Mucosa of descending colon (tissue), 3 donors: Measurements from ENCODE around the gene WFDC13. TPM values are rescaled to one million over a fixed set of nuclear protein-coding genes. Genes with fewer than 3 reads are reported as not detected.

ENCODE experiments used
- ATAC-seq: fragments of 200-7000 bp; cut with Tn5 transposase; one replicate; pipeline ENCODE4 v1.9.1; 2020; ENCODE audit warnings: mild to moderate bottlenecking, moderate library complexity
- DNase-seq, 3 donors: peaks; one replicate each; pipeline ENCODE4 v3.0.0-alpha.2; 2020
- H3K36me3 ChIP-seq: fragments of 200-600 bp; one replicate; pipeline ENCODE4 v1.8.0; 2021; ENCODE audit warnings: low read depth, mild to moderate bottlenecking
- H3K4me1 ChIP-seq: fragments of 200-600 bp; one replicate; pipeline ENCODE4 v1.8.0; 2021; ENCODE audit warnings: low read depth, mild to moderate bottlenecking
- H3K4me3 ChIP-seq: fragments of 200-600 bp; one replicate; pipeline ENCODE4 v1.8.0; 2021; ENCODE audit warnings: mild to moderate bottlenecking
- H3K9me3 ChIP-seq: fragments of 200-600 bp; one replicate; pipeline ENCODE4 v1.8.0; 2021; ENCODE audit warnings: mild to moderate bottlenecking
- CTCF ChIP-seq: fragments of 200-600 bp; IDR thresholded peaks from one replicate; pipeline ENCODE4 v1.8.0; 2022; ENCODE audit warnings: antibody characterized with exemption, mild to moderate bottlenecking
- intact Hi-C, 2 donors: fragments of 100-400 bp; cut with DNase I in 1 of 2; cut with micrococcal nuclease in 1 of 2; formaldehyde crosslinking; loops; one replicate each; pipeline versions ENCODE4 v1.11.0 to v1.11.1; 2022; cut with DNase I, micrococcal nuclease
- microRNA-seq: library from miRNA; unstranded; fragments of <30 nt; microRNA quantifications from one replicate; pipeline ENCODE4, GENCODE V29; 2019
- total RNA-seq, 3 donors: library from RNA; stranded (reverse); fragmentation: NEBNext Ultra II Directional in 2 of 3; extraction: Animal tissue kit (Norgen Biotek cat#: 25700) in 2 of 3; gene quantifications; one replicate each; pipeline versions ENCODE4 v1.2.1 to v1.2.4, GENCODE V29; 2021 to 2023
- donor health status: DM: no; HTN: no; CAD: no; lungs with moderate emphysema.
- donor health status: DM: no; HTN: no; CAD: no.
- donor health status: DM: no; HTN: yes; CAD: no.

Gene WFDC13
- total RNA-seq, 3 donors from 2014 or later, result not detected

DNA sequence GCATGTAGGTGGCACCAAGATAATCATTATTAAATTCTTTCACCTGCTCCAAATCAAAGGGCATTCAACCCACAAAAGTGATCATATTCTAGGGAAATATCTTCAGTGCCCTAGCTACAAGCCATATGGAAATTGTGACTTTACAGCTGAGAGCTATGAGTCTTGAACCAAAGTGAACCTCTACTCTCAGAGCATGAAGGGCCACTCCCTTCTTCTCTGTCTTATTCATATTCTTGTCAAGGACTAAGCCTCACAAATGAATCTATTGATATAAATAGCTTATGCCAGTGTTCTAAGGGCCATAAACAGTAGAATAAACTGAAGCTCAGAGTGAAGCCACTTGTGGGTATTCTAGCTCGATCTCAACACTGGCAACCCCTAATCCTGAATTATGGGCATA lies 49.9 kb downstream of the WFDC13 start:
- Histone ChIP-seq H3K4me3 (no peak overlapping the region), H3K4me1 (no peaks in the 10 kb centered on the region), H3K36me3 (no peaks in the 10 kb centered on the region), H3K9me3 (no peaks in the 10 kb centered on the region)
- DNase-seq, result no peak
- no peak for ATAC-seq
- TF ChIP-seq CTCF, result no peak
- intact Hi-C loops, result no loop called here

DNA sequence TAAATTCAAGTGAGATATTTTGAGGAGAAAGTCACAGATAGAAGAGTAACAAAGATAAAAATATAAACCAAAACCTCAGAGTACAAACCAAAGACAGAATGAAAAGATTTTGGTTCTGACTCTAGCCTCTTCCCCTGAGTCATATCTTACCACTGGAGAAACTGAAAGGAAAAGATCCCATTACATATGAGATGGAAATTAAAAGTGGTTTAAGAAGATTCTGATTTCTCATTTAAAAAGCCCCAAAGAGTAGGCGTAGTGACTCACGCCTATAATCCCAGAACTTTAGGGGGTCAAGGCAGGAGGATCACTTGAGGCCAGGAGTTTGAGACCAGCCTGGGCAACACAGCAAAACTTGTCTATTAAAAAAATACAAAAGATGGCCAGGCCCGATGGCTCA lies 50.9 kb downstream of the WFDC13 start:
- DNase-seq, result no peak
- Histone ChIP-seq H3K4me3 (no peak overlapping the region), H3K36me3 (no peaks in the 10 kb centered on the region), H3K9me3 (no peaks in the 10 kb centered on the region), H3K4me1 (no peaks in the 10 kb centered on the region)
- TF ChIP-seq CTCF, result no peak
- ATAC-seq, result no peak
- intact Hi-C loops, result no loop called here

DNA sequence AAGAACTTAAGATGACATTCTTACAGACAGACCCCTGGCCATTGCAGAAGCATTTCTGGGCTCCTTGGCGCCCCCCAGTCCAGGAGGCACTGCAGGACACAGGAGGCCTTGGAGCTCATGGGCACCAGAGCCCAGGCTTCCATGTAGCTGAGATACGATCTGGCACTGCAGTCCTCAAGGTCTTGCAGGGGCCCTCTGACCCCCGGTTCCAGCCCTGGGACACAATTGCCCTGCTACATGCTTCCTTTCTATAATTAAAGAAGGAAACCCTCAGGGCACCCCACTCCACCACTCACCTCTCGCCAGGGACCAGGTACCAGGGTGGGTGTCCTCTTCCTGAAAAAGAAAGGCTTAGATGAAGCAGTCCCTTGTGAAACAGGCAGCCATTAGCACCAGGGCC lies 56.3 kb downstream of the WFDC13 start:
- Histone ChIP-seq H3K36me3 (no peaks in the 10 kb centered on the region), H3K4me3 (no peak overlapping the region), H3K9me3 (no peaks in the 10 kb centered on the region), H3K4me1 (no peaks in the 10 kb centered on the region)
- no peak for TF ChIP-seq CTCF
- intact Hi-C loops, result no loop called here
- no peak for ATAC-seq
- no peak for DNase-seq

Small RNAs within 50 kb of the gene (microRNA-seq; reads per million reads assigned to microRNA genes)
- gene MIR3617, result 3.3 reads per million, percentile 15 among the genes with 10 or more reads in this experiment

Other genes starting within 250 kb of the WFDC13 start
- gene WFDC2, start 232.3 kb upstream of the WFDC13 start, total RNA-seq, result 100 to 1,000 TPM in 1 of 3 donors, 10 to 100 TPM in 2; 65.7 to 183 (median 78.0) TPM
- gene SPINT3, start 186.4 kb upstream of the WFDC13 start, total RNA-seq, result not detected
- not detected for gene WFDC6, start 162.6 kb upstream of the WFDC13 start, total RNA-seq
- not detected for gene EPPIN, start 154.6 kb upstream of the WFDC13 start, total RNA-seq
- not detected for gene WFDC8, start 122.8 kb upstream of the WFDC13 start, total RNA-seq
- not detected for gene WFDC10A, start 72.3 kb upstream of the WFDC13 start, total RNA-seq
- not detected for gene WFDC9, start 70.8 kb upstream of the WFDC13 start, total RNA-seq
- not detected for gene WFDC11, start 31.8 kb upstream of the WFDC13 start, total RNA-seq
- under 1 TPM in 1 of 3 donors, not detected in 2; 0.73 TPM for gene WFDC10B, start 3.0 kb downstream of the WFDC13 start, total RNA-seq
- gene SPINT4, start 20.3 kb downstream of the WFDC13 start, total RNA-seq, result not detected
- gene WFDC3, start 89.8 kb downstream of the WFDC13 start, total RNA-seq, result 1 to 10 TPM; 3.2 to 7.9 (median 5.1) TPM
- gene DNTTIP1, start 89.9 kb downstream of the WFDC13 start, total RNA-seq, result 10 to 100 TPM; 32.7 to 59.5 (median 36.3) TPM
- gene UBE2C, start 110.6 kb downstream of the WFDC13 start, total RNA-seq, result 10 to 100 TPM in 1 of 3 donors, 1 to 10 TPM in 2; 4.7 to 41.1 (median 8.7) TPM
- 1 to 10 TPM; 2.1 to 5.4 (median 3.1) TPM for gene TNNC2, start 125.3 kb downstream of the WFDC13 start, total RNA-seq
- gene SNX21, start 131.8 kb downstream of the WFDC13 start, total RNA-seq, result 10 to 100 TPM; 13.8 to 31.5 (median 14.0) TPM
- gene ACOT8, start 155.4 kb downstream of the WFDC13 start, total RNA-seq, result 10 to 100 TPM; 31.1 to 61.0 (median 32.9) TPM
- 1 to 10 TPM; 3.3 to 7.4 (median 5.7) TPM for gene ZSWIM3, start 155.6 kb downstream of the WFDC13 start, total RNA-seq
- gene ZSWIM1, start 179.2 kb downstream of the WFDC13 start, total RNA-seq, result 10 to 100 TPM; 11.3 to 12.6 (median 12.4) TPM
- 1 to 10 TPM; 3.9 to 6.0 (median 4.1) TPM for gene SPATA25, start 185.6 kb downstream of the WFDC13 start, total RNA-seq
- gene NEURL2, start 189.2 kb downstream of the WFDC13 start, total RNA-seq, result 1 to 10 TPM; 4.2 to 9.1 (median 8.5) TPM
- 100 to 1,000 TPM; 292 to 542 (median 436) TPM for gene CTSA, start 189.3 kb downstream of the WFDC13 start, total RNA-seq
- gene PLTP, start 210.1 kb downstream of the WFDC13 start, total RNA-seq, result 100 to 1,000 TPM in 2 of 3 donors, 10 to 100 TPM in 1; 15.0 to 141 (median 111) TPM
- gene PCIF1, start 232.6 kb downstream of the WFDC13 start, total RNA-seq, result 10 to 100 TPM; 29.2 to 37.8 (median 35.1) TPM